EH (cell line): ENCODE data around the gene EXOC4.

ENCODE experiments used
- DNase-seq: peaks from one replicate; pipeline ENCODE4 v3.0.0-alpha.2; 2015; ENCODE audit warnings: low read depth

The EXOC4 gene

GRCh38 chr7:133364959-133365690, 112.2 kb downstream of the EXOC4 start:
- peak; percentile 63 for DNase-seq

DNA sequence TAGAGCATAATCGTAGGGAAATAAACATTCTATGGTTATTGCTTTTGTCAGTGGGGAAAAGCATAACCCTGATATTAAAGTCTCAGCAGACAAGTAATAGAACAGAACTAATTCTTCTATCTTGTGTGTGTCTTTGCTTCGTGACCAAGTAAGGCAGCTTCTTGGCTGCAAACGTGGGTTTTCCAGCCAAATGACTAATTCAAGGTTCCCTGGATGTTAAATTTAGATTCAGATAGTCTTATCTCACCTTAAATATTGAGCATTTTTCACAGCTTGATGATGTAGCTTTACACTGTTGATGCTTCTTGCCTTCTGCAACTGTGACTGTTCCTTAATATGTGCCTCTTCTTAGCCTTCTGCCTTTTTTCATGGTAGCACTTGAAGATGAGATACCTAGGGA, 113.0 kb downstream of the EXOC4 start:
- DNase-seq, result peak; percentile 35

DNA sequence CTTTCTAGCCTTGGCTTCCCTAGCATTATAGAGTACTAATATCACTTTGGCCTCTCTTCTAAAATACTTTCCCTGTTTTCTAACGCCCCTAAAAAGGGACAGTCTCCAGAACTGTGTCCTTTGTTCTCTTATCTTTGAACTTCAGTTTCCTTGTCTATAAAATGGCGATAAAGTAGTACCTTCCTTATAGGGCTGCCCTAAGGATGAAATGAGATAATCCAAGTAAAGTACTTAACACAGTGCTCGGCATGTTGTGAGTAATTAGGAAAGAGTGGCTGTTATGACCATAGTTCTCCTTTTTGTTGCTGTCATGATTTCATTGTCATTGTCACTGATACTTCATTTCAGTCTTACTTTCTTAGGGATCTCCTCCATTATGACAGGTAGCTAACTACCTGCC, 114.7 kb downstream of the EXOC4 start:
- no peak for DNase-seq

DNA sequence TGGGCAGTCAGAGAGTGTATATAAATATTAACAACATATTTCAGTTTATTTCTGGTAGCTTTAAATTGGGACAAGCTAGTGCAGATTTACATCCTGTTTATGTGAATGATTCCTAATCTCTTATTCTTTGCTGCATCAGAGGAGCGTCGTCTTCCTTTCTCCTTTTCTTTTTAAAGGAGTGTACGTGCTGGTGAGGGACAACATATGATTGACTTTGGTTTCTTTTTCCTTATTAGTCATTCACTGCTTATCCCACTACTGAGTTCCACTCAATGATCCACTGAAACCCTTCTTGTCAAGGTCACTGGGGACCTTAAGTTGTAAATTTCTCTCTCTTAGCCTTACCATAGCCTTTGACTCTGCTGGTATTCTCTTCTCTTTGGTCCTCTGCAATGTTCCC, 116.3 kb downstream of the EXOC4 start:
- DNase-seq, result no peak

DNA sequence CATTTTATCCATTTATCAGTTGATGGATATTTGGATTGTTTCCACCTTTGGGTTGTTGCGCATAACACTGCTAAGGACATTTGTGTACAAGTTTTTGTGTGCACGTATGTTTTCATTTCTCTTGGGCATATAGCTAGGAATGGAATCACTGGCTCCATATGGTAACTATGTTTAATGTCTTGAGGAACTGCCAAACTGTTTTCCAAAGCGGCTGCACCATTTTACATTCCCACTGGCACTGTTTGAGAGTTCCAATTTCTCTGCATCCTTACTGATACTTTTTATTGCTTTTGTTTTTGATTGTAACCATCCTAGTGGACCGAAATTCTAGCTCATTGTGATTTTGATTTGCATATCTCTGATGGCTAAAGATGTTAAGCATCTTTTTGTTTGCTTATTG, 118.7 kb downstream of the EXOC4 start:
- DNase-seq, result no peak

DNA sequence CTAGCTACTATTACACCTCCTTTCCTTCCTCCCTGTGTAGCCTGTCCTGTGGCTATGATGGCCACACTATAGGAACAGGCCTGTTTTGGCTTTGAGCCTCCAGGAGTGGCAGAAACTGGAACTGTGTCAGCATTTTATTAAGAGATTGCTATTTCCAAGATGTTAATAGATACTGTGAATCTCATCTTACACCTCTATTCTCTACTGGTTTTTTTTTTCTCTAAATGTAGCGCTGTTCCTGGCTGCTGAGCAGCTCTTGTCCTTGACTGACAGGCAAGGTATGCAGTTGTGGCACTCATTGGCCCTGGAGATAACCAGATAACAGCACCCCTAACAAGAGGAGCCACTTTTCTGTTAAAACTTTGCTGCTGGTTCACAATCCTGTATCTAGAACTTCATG, 119.5 kb downstream of the EXOC4 start:
- no peak for DNase-seq

DNA sequence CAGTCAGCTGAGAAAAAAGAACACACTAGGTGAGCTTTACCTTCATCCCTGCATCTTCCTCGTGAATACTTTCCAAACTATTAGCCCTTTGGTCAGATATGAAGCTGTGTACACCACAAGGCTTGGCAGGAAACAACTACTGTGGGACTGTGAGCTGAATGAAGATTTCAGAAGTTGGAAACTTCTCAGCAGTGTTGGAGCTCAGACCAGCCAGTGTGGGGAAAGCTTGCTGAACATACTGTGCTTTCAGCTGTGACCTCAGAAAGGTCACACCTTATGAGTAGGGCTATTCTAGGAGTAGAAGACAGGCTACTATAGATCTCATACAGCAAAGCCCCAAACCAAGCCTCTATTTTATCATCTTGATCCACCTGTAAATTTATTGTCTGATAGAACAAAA, 123.6 kb downstream of the EXOC4 start:
- DNase-seq, result no peak

- no peak for DNase-seq
Observed at GRCh38 chr7:133381965-133382364, 129.1 kb downstream of the EXOC4 start.

GRCh38 chr7:133382775-133383559, 130.1 kb downstream of the EXOC4 start:
- DNase-seq, result no peak

GRCh38 chr7:133386205-133386604, 133.3 kb downstream of the EXOC4 start:
- no peak for DNase-seq

GRCh38 chr7:133389727-133390126, 136.8 kb downstream of the EXOC4 start:
- DNase-seq, result no peak

DNA sequence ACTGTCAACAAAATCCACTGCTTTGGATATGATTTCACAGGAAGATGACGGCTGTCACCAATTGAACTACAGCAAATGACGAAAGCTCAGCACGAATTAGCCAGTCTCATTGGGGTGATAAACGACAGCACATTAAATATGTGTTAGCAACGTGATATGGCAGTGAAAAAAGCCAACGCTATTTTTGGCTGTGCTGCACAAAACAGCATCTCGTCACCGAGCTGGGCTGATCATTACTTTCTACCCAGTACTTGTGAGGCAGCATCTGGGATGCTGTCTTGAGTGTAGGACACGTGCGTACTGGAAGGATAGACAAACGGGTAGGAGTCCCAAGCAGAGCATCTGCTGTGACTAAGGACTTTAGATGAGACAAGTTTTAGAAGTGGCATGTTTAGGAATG, 138.3 kb downstream of the EXOC4 start:
- no peak for DNase-seq

DNA sequence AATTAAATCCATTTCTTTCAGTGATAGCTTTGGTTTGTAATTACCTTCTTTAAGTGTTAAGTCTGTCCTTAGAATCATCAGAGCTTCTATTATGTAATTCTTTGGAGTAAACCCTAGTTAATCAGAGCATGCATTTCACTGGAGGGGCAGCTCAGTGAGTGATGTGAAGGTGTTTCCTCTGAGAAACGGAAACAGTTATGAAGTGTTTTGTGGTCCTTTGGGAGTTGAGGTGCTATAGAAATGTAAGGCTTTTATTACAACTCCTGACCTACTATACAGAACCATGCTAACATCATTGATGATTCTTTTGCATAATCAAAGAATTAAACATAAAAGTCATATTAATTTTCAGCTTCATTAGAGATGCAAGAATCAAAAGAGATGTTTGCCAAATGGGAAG, 141.5 kb downstream of the EXOC4 start:
- DNase-seq, result no peak

DNA sequence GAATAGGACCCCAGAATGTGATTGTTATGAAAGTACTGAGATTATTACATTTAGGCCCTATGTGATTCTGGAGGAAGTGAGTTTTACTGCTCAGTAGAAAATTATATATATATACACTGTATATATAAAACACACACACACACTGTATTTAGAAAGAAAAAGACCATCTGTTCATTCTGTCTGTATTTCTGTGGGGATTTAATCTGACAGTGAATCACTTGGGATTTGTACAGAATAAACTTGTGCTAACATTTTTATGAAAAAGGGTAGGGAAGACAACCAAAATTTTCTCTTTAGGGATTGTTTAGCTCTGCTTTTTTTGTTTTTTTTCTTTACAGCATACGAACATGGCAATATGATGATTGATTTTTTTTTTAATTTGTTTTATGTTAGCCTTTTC, 142.7 kb downstream of the EXOC4 start:
- DNase-seq, result no peak

DNA sequence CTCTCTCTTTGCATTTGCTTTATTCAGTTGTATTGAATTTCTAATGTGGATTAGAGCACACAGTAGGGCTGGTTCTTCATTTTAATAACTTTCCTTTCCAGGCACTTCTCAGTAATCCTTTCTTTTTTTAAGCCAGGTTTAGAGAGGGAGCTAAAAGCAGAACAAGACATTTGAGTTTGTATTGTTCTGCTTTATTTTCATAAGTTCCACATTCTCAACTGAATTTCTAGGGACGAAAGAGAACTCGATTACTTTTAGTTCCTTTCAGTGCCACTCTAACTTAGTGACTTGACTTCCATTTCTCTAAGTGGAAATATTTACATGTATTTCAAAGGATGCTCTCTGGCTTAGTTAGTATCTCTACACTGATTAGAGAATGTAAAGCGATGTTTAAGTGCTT, 145.6 kb downstream of the EXOC4 start:
- DNase-seq, result no peak

DNA sequence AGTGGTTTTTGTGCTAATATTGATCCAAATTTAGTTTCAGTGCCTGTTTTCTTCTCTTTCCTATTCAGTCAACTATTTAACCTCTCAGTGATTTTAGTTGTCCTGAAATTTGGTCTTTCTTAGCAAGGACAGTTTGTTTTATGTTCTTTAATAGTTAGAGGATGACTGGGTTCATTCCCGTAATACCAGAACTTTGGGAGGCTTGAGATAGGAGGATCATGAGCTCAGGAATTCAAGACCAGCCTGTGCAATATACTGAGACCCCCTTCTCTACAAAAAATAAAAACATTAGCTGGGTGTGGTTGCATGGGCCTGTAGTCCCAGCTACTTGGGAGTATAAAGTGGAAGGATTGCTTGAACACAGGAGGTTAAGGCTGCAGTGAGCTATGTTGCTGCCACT, 148.3 kb downstream of the EXOC4 start:
- DNase-seq, result peak; percentile 55

GRCh38 chr7:133408212-133408611, 155.3 kb downstream of the EXOC4 start:
- DNase-seq, result no peak

- no peak for DNase-seq
Observed at GRCh38 chr7:133409421-133409820, 156.5 kb downstream of the EXOC4 start.

DNA sequence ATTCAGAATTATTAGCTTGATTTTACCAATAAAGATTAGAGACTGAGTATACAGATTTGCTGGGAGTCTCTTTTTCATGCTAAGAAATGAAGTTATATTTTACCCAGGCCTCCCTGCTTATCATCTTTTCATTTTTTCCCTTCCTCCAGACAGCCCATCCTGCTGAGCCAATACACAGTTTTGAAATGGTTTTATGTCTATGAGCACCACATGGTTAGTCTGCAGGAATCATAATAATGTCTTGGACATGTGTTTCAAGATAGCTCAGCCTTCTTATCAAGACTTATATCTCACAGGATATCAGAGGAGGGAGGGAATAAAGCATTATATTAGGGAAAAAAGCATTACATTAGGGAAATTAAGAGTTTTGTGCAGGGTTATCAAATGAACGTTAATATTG, 157.1 kb downstream of the EXOC4 start:
- DNase-seq, result no peak

DNA sequence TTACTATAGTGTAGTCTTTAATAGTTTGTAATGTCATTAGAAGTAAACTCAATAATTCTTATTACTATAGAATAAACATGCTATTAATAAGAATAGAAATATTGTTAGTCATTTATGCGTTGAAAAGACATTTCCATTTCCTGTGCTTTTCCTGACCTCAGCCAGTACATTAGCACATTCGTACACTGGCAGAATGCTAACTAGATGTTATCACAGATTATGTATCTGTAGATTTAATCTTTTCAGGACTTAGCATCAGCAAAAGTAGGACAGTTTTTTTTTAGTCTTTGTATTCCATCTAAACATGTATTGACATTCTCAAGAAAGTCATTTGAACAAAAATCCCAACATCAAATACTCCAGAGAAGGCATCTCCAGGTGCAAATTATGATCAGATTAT, 158.5 kb downstream of the EXOC4 start:
- no peak for DNase-seq

GRCh38 chr7:133412942-133413341, 160.1 kb downstream of the EXOC4 start:
- no peak for DNase-seq

DNA sequence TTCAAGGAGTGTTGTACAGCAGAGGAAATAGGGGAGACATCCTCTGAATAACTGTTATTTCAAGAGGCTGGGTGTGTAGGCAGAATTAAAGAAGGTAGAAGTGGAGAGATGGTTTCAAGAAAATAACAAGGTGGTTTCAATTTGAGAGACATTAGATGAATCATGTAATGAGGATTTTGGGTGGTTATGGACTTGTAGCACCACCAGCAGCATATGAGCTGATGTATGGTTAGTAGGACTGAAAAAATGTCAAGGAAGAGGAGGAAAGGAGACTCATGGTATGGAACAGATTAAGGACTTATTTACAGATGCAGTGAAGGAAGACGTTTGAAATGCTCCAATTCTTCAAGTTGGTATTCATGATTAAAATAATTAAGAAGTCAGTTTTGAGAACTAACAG, 166.2 kb downstream of the EXOC4 start:
- no peak for DNase-seq

DNA sequence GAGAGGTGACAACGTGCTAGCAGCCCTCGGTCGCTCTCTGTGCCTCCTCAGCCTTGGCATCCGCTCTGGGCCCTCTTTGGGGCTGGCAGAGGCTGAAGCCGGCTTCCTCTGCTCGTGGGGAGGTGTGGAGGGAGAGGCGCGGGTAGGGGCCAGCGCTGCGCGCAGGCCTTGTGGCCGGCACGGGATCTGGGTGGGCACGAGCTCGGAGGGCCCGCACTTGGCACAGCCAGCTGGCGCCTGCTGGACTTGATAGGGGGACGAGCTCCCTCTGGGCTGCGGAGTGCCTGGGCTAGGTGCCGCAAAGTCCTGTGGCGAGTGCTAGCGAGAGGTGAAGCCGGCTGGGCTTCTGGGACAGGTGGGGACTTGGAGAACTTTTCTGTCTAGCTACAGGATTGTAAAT, 170.7 kb downstream of the EXOC4 start:
- no peak for DNase-seq

- no peak for DNase-seq
Observed at GRCh38 chr7:133428326-133428725, 175.4 kb downstream of the EXOC4 start.
